Amniotic epithelial cell (primary cell): Measurements from ENCODE around the gene GPER1.

Source experiments
- DNase-seq: peaks from one replicate; pipeline ENCODE4 v3.0.0-alpha.2; 2010; ENCODE audit warnings: low read depth

Gene GPER1

DNA sequence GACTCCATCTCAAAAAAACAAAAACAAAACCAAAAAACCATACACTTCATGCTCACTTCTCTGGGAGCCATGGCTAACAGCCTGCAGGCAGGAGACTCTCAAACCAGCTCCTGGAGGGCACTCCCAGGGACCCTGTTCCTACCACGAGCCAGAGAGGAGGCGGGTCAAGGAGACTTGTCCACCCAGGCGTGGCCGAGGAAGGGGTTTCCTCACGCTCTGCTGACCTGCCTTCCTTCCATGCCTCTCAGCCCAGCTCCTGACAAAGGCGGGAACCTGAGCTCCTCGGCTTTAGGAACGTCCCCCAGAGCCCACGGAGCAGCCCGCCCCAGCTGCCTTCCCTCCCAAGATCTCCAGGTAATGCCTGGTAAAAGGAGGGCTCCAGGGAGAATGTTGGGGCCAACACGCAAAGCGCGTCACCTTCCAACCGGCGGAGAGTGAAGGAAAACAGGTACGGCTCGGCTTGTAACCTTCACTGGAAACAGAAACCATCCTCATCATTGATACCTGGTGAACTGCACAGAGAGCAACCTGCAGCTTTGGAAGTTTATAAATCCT is 34.0 kb upstream of the GPER1 start:
- no peak for DNase-seq

DNA sequence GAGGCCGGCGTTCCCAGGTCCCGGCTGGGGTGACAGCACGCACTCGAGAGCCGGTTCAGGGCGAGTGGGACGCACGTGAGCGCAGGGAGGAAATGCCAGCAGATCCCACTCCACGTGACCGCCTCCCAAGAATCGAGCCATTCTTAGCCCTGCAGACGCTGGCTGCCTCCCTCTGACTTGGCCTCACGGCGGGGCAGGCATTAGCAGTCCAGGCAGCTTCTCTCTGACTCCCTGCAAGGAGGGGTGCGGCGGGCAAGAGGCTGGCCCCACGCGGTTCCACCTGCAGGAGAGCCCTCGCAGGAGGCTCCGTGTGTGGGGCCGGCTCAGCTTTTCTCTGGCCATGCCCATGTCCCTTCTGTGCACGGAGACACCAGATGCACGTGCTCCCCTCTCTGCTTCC is 33.5 kb upstream of the GPER1 start:
- DNase-seq, result peak; percentile 51

DNA sequence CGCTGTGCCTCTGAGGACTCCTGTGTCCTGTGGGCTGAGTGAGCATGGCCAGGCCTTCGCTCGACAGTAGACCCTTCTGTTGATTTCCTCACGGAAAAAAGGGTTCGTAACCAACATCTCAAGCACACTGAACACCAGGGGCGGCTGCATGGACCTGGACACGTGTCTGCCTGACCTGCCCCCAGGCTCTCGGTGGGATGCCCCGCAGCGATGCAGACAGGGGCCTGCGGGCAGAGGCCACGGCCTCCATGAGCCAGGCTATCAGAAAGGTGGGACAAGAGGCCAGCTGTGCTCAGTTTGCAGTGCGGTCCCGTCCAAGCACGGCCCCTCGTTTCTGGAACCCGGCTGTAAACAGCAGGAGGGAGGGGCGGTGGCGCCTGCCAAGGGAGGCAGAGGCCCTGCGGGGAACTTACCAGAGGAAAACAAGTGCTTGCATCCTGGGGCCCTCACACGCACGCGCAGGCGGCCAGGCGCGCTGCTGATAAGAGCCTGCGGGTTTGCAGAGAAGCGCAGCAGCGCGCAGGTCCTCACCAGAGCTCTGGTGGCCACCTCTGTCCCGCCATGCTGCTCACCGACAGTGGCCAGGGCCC is 33.0 kb upstream of the GPER1 start:
- peak; percentile 72 for DNase-seq

DNA sequence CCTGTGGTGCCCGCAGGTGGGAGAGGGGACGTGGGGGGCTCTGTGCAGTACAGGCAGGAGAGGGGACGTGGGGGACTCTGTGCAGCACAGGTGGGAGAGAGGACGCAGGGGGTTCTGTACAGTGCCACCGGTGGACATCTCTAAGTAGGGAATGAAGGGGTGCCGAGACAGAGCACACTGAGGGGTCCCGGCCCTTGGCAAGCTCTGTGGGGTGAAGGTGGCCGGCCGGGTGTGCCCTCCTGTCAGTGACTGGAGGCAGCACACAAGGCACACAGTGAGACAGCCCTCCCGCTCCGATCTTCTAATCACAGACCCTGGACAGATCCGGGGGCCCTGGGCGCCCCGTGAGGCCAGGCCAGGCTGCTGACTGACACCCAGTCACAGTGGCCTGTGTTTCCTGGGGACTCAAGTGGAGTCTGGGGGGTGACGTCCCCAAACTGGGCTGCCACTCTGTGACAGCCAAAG is 32.4 kb upstream of the GPER1 start:
- no peak for DNase-seq

DNA sequence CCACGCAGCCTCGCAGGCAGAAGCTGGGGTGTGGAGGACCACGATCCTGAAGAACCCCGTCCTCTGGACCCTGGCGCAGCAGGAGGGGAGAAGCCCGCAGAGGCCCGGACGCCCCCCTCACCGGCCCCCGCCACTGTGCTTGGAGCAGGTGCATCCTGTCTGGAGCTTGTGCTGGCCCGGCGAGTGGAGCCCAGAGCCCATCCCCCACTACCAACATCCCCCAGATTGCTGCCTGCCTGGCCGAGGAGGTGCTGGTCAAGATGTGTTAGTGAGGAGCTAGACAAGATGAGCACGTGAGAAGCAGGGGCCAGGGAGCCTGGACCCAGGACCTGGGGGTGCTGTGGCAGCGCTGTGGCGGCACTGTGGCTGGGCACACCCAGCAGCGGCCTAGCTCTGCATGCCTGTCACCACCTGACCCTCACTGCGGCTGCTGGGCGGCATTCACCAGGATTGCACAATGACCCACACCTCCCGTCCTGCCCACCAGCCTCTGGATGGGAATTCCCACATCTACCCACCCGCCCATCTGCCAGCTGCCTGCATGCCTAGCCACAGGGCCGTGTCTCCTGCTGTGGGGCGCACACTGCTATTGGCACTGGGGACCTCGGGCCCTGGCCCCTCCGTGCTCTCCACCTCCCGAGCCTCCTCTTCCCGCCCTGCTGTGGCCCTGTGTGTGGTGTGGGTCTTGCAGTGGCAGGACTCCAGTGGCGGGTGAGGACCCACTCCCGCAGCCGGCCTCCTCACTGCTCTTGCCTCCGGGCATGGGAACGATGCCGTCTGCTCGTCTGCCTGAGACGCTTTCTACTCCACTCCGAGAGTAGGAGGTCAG is 31.7 kb upstream of the GPER1 start:
- DNase-seq, result peak; percentile 61

DNA sequence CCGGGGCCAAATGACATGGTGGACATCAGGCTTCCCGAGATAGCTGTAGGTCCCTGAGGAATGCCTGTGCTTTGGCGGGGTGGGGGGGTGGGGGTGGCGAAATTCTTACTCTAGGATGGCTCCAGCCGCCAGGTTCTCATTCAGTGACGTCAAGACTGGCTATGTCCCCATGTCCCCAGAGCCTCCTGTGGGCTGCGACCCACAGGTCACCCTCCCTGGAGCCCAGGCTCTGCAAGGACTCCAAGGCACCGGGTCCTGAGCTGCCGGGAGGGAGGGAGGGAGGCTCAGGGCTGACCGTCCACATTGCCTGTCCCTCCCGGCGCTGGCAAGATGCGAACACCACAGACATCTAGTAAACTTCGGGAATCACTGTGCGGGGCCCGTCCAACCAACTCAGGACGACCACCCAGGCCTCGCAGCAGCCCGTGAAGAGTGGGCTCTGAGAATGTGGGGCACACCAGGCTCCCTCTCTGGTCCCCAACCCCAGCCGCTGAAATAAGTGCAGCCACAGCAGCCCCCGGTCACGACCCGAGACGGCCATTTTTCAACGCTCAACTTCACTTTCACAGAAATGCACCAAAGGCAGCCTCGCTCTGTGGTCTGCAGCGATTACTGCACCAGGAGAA is 31.0 kb upstream of the GPER1 start:
- no peak for DNase-seq

DNA sequence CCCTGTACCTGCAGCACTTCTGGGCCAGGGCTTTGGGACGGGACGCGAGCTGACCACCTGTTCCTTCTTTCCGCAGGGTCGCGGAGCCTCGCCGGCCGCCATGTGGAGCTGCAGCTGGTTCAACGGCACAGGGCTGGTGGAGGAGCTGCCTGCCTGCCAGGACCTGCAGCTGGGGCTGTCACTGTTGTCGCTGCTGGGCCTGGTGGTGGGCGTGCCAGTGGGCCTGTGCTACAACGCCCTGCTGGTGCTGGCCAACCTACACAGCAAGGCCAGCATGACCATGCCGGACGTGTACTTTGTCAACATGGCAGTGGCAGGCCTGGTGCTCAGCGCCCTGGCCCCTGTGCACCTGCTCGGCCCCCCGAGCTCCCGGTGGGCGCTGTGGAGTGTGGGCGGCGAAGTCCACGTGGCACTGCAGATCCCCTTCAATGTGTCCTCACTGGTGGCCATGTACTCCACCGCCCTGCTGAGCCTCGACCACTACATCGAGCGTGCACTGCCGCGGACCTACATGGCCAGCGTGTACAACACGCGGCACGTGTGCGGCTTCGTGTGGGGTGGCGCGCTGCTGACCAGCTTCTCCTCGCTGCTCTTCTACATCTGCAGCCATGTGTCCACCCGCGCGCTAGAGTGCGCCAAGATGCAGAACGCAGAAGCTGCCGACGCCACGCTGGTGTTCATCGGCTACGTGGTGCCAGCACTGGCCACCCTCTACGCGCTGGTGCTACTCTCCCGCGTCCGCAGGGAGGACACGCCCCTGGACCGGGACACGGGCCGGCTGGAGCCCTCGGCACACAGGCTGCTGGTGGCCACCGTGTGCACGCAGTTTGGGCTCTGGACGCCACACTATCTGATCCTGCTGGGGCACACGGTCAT is 30.3 kb upstream of the GPER1 start:
- DNase-seq, result no peak

DNA sequence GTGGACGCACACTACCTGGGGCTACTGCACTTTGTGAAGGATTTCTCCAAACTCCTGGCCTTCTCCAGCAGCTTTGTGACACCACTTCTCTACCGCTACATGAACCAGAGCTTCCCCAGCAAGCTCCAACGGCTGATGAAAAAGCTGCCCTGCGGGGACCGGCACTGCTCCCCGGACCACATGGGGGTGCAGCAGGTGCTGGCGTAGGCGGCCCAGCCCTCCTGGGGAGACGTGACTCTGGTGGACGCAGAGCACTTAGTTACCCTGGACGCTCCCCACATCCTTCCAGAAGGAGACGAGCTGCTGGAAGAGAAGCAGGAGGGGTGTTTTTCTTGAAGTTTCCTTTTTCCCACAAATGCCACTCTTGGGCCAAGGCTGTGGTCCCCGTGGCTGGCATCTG is 29.6 kb upstream of the GPER1 start:
- DNase-seq, result no peak

DNA sequence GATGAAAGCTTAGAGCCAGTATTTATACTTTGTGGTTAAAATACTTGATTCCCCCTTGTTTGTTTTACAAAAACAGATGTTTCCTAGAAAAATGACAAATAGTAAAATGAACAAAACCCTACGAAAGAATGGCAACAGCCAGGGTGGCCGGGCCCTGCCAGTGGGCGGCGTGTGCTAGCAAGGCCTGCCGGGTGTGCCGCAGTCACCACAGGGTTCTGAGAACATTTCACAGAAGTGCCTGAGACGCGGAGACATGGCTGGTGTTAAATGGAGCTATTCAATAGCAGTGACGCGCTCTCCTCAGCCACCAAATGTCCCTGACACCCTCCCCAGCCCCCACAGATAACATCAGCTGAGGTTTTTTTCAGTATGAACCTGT is 29.1 kb upstream of the GPER1 start:
- DNase-seq, result peak; percentile 14

DNA sequence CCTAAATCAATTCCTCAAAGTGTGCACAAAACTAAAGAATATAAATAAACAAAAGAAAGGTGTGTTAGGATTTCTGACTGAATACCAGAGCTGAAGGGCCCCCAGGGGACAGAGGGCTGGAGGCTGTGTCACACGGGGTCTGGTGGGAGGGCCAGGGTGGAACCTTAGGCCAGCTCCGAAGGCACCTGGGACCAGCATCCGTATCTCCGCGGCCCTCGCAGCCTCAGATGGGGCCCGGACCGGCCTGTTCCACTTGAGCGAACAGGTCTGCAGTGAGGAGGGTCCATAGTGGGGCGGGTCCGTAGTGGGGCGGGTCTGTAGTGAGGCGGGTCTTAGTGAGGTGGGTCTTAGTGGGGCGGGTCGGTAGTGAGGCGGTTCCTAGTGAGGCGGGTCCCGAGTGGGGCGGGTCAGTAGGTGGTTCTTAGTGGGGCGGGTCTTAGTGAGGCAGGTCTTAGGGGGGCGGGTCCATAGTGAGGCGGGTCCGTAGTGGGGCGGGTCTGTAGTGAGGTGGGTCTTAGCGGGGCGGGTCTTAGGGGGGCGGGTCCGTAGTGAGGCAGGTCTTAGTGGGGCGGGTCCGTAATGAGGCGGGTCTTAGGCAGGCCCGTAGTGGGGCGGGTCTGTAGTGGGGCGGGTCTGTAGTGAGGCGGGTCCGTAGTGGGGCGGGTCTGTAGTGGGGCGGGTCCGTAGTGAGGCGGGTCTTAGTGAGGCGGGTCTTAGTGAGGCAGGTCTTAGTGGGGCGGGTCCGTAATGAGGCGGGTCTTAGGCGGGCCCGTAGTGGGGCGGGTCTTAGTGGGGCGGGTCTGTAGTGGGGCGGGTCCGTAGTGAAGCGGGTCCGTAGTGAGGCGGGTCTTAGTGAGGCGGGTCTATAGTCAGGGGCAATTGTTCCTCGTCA is 28.5 kb upstream of the GPER1 start:
- peak; percentile 55 for DNase-seq

DNA sequence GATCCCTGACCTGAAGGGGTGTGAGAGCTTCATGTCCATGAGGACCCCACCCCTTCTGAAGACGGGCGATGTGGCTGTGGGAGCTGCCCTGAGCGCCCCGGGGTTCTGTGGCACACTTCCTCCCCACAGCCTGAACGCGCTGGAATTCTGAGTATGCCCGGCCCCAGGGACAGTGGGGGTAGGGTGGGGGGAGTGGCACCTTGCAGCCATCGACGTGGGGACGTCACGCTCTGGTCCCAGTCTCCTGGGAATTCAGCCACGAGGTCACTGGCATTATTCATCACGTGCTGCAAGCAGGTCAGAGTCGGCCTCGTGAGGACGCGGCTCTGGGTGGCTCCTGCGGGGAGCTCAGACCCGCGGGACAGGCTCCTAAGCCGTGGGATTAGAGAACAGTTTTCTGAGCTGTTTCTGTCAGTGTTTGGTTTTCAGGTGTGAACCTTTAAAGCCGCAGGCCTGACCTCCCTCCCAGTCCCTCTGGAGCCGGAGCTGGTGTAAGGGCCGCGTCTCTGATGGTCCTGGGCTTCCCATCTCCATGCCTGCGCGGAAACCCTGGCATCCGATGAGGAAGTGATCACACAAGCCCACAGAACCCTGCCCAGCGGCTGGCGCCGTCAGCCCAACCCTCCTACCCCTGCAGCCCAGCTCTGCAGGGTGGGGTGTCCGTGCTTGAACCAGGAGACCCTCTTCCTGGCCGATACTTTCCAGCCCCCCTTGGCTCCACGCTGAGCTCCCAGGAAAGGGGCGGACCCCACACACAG is 27.4 kb upstream of the GPER1 start:
- DNase-seq, result no peak

DNA sequence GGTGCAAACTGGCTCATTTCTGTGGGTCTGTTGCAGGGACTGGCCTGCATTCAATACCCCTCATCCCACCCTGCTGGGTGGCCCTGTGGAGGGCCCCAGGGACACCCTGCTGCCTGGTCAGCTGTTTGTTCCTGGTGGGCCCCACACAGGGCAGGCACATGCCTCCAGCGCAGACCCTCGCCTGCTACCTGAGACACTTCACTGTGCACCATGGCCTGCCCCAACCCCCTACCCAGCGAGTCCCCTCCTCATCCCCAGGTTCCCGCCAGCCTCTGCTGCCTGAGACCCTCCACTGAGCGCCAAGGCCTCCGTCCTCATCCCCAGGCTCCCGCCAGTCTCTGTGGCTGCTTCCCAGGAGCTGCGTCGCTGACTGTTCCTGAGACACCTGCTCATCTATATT is 26.7 kb upstream of the GPER1 start:
- no peak for DNase-seq

DNA sequence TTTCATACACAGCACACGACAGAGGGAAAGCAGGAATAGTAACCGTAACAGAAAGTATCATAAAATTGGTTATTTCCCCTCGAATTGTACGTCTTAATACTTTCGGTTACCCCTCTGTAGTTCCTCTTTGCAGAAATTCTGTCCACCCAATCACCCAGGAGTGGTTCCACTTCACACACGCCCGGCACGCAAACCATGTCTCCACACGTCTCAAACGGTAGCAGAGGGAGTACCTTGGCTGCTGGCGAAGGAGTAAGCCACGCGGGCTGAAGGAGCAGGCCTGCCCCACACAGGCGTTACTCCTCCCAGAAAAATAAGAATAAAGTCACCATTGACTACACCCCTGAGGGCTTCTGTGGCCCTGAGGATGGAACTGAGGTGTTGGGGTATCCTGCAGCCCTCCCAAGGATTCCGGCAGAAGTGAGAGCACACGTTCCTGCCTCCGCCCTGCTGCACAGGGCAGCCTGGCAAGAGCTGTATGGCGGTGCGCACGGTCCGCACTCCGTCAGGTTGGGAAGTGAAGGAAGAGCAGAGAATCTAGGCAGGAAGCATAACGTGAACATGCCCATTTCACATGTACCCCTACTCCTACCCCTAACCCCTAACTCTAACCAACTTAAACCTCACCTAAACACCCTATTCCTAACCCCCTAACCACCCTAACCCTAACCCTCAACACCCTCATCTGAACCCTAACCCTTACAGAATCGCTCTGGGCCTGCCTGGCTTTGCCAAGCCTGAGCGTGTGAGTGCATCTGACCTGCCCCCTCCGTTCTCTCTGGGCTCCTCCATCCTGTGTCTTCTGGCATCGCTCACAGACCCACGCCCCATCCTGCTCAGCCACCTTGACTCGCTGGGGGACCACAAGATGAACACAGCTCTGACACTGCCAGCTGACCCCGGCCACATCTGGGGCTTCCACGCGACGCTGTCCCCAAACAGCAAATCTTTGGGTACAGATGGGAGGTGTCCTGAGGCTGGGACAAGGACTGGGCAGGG is 25.3 kb upstream of the GPER1 start:
- DNase-seq, result no peak

DNA sequence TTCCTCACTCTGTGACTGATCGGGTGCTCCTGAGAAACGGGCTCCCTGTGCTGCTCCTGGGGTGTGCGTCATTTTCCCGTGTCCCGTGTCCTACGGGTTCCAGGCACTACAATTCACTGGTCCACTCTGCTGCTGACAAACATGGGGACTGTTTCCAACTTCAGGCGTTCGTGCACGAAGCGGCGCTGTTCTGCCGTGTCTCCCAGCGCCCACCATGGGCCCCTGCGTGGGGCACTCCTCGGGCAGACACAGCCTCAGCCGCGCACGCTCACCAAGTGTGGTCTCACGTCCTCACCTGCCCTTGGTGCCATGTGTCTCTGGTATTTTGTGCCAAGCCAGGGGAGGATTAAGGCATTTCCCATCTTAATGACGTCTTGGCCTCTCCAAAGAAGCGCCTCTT is 24.6 kb upstream of the GPER1 start:
- DNase-seq, result no peak

DNA sequence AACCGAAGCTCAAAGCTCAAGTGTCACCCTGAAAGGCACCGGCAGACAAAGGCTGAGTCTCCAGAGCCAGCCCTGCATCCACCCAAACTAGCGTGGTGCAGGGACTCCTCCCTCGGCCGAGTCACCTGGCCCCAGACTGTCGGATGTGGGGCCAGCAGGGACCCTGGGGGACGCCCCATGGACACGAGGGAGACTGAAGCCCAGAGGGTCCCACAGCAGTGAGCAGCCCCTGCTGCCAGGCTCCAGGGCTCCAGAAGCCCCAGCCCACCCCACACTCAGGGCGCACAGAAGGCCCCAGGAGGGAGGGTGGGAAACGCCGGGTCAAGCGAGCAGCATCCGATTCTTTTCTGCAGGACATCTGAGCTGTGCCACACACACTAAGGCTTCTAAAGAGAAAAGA is 23.3 kb upstream of the GPER1 start:
- DNase-seq, result no peak

DNA sequence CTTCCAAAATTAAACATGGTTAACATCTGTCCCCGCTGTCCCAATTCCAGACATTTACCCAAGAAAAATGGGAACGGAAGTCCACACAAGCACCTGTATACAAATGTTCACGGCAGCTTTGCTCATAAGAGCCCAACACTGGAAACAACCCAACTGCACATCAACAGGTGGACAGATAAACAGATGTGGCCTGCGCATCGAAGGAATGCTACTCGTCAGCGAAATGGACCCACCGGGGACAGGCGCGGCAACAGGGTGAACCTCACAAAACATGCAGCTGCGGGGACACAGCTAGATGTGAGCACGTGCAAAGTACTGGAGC is 22.7 kb upstream of the GPER1 start:
- no peak for DNase-seq

DNA sequence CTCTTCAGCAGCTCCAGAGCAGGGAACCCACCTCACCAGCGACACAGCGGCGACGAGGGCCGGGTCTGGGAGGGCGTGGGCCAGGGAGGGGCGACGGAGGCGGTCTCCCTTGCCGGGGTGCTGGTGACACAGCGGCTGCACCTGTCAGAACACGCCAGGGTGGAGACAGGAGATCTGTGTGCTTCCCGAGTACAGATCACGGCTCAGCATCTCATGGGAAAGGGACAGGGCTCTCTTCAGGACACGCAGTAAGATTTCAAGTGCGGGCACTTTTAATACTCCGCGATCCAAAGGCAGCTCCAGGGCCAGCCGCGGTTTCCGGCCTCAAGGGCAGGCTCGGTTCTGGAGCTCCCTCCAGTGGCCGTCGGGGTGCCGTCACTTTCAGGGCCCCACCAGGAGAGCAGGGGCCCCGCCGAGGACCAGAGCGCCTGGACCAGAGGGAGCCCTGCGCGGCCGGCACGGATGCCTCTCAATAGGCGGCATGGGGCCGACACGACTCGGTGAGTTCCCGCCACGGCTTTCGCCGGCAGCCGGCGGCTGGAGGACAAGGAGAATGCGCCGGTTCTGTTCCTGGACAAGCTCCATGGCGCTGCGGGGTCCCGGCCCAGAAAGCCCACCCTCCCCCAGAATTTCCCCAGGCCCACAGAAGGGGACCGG is 22.2 kb upstream of the GPER1 start:
- DNase-seq, result peak; percentile 49

DNA sequence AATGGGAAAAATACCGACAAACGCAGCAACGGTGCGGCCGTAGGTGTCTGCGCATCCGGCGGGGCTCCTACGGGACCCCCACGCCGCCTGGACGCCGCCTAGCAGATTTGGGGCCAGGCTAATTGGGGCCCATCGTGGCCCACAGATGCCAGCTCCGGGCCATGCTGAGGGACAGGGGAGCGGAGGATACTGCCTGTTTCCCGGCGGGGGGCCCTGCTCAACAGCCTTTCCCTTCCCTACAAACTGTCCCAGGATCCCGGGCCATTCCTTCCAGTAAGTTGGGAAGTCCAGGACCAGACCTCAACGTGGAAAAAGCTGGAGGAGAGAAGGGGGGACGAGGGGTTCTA is 21.7 kb upstream of the GPER1 start:
- no peak for DNase-seq

DNA sequence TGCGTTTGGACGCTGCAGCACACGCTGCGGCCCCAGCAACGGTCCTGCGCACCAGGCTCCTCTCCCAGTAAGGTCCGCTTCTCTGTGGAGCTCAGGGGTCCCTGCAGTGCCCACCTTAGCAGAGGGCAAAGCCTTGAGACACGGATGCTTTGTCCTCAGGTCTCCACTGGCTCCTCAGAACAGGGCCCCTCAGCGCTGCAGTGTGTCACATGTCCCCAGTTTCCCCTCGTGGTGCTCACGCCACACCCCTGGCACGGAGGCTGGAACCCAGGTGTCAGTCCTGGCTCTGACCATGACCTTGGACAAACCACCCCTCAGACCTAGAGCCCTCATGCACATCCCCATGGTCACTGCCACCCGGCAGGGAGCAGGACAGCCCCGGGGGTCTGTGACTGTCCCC is 19.9 kb upstream of the GPER1 start:
- DNase-seq, result no peak
